HepG2 (cell line): ENCODE results near the gene IFNL2.

Experiments used
- FOXK2 ChIP-seq: fragments of 450-650 bp; IDR thresholded peaks from 2 replicates; pipeline ENCODE4 v1.6.1; 2016
- HDAC1 ChIP-seq: sonication (generic); formaldehyde crosslinking; IDR thresholded peaks from 2 replicates; pipeline ENCODE4 v1.5.1; 2020; ENCODE audit warnings: mild to moderate bottlenecking, missing genetic modification reagents
- MAFG ChIP-seq: sonication (generic); formaldehyde crosslinking; IDR thresholded peaks from 2 replicates; pipeline ENCODE4 v1.5.1; 2020; ENCODE audit warnings: mild to moderate bottlenecking, missing genetic modification reagents
- MAZ ChIP-seq, 2 experiments: sonication (generic) in 1 of 2; formaldehyde crosslinking in 1 of 2; IDR thresholded peaks; 2 replicates each; pipeline versions ENCODE4 v1.5.0 to v1.6.1; 2012 to 2020; ENCODE audit warnings: low read depth in 2 of 2, mild to moderate bottlenecking in 2 of 2, borderline replicate concordance in 1 of 2, improper control_type of control experiment in 1 of 2, low read length in 1 of 2, missing genetic modification reagents in 1 of 2, moderate library complexity in 1 of 2
- POLR2A ChIP-seq, 2 experiments: IDR thresholded peaks; 2 replicates each; pipeline ENCODE4 v1.6.1; 2011; ENCODE audit warnings: low read depth in 2 of 2, low read length in 2 of 2, mild to moderate bottlenecking in 1 of 2, moderate library complexity in 1 of 2; ENCODE audit not compliant: insufficient read depth in 1 of 2
- REXO4 ChIP-seq: sonication (generic); formaldehyde crosslinking; IDR thresholded peaks from 2 replicates; pipeline ENCODE4 v1.8.0; 2022; ENCODE audit warnings: missing genetic modification reagents, mild to moderate bottlenecking, borderline replicate concordance
- SP1 ChIP-seq, 2 experiments: fragments of 450-650 bp in 1 of 2; sonication (generic) in 1 of 2; formaldehyde crosslinking in 1 of 2; IDR thresholded peaks; 2 replicates each; pipeline versions ENCODE4 v1.4.0 to v1.6.1; 2016 to 2020; ENCODE audit warnings: missing genetic modification reagents in 1 of 2
- ZNF230 ChIP-seq: sonication (generic); formaldehyde crosslinking; IDR thresholded peaks from 2 replicates; pipeline ENCODE4 v1.4.0; 2020; ENCODE audit warnings: mild to moderate bottlenecking, missing genetic modification reagents
- ZNF24 ChIP-seq: fragments of 450-650 bp; IDR thresholded peaks from 2 replicates; pipeline ENCODE4 v1.6.1; 2017; ENCODE audit warnings: antibody characterized with exemption, mild to moderate bottlenecking
- ZNF550 ChIP-seq: sonication (generic); formaldehyde crosslinking; IDR thresholded peaks from 2 replicates; pipeline ENCODE4 v1.4.0; 2020; ENCODE audit warnings: mild to moderate bottlenecking, missing genetic modification reagents, borderline replicate concordance
- ZNF790 ChIP-seq: sonication (generic); formaldehyde crosslinking; IDR thresholded peaks from 2 replicates; pipeline ENCODE4 v1.8.0; 2022; ENCODE audit warnings: missing genetic modification reagents, mild to moderate bottlenecking, borderline replicate concordance
- TF ChIP-seq, protein P1 (sequence below): sonication (generic); formaldehyde crosslinking; IDR thresholded peaks from 2 replicates; pipeline ENCODE4 v1.5.0; 2020; ENCODE audit warnings: mild to moderate bottlenecking, missing genetic modification reagents, moderate library complexity
- TF ChIP-seq, protein P2 (sequence below): sonication (generic); formaldehyde crosslinking; conservative IDR thresholded peaks from 2 replicates; pipeline ENCODE4 v1.4.0; 2020; ENCODE audit warnings: mild to moderate bottlenecking, missing genetic modification reagents, moderate library complexity

DNA sequence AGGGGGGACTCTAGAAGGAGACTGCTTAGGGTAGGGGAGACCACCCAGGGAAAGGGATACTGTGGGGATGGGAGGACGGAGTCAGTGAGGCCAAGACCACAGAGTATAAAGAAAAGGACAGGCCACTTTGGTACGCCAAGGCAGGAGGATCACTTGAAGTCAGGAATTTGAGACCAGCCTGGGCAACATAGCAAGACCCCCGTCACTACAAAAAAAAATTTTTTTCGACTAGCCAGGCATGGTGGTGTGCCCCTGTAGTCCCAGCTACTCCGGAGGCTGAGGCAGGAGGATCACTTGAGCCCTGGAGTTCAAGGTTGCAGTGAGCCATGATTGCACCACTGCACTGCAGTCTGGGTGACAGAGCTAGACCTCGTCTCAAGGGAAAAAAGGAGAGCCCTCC, 30.0 kb upstream of the IFNL2 start:
- TF ChIP-seq SP1 (IDR thresholded peaks at IDR 0.05) (no peak), SP1 (CRISPR knock-in tag; IDR thresholded peaks at IDR 0.05) (no peak), MAFG (CRISPR knock-in tag) (no peak), ZNF550 (CRISPR knock-in tag) (no peak), MAZ (IDR thresholded peaks at IDR 0.05; ENCODE audit: borderline replicate concordance, low read depth, low read length) (no peak), MAZ (CRISPR knock-in tag; IDR thresholded peaks at IDR 0.05; ENCODE audit: low read depth) (no peak), ZNF230 (CRISPR knock-in tag) (no peak), REXO4 (no peak), FOXK2 (no peak), HDAC1 (CRISPR knock-in tag) (no peak), ZNF24 (no peak), ZNF790 (CRISPR knock-in tag) (no peak), POLR2A (IDR thresholded peaks at IDR 0.05; ENCODE audit: insufficient read depth in 1 of 2, low read depth in 2 of 2, low read length in 2 of 2) (no peak)
- TF ChIP-seq, protein P1, sequence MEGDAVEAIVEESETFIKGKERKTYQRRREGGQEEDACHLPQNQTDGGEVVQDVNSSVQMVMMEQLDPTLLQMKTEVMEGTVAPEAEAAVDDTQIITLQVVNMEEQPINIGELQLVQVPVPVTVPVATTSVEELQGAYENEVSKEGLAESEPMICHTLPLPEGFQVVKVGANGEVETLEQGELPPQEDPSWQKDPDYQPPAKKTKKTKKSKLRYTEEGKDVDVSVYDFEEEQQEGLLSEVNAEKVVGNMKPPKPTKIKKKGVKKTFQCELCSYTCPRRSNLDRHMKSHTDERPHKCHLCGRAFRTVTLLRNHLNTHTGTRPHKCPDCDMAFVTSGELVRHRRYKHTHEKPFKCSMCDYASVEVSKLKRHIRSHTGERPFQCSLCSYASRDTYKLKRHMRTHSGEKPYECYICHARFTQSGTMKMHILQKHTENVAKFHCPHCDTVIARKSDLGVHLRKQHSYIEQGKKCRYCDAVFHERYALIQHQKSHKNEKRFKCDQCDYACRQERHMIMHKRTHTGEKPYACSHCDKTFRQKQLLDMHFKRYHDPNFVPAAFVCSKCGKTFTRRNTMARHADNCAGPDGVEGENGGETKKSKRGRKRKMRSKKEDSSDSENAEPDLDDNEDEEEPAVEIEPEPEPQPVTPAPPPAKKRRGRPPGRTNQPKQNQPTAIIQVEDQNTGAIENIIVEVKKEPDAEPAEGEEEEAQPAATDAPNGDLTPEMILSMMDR (CRISPR knock-in tag): no peak
- TF ChIP-seq, protein P2, sequence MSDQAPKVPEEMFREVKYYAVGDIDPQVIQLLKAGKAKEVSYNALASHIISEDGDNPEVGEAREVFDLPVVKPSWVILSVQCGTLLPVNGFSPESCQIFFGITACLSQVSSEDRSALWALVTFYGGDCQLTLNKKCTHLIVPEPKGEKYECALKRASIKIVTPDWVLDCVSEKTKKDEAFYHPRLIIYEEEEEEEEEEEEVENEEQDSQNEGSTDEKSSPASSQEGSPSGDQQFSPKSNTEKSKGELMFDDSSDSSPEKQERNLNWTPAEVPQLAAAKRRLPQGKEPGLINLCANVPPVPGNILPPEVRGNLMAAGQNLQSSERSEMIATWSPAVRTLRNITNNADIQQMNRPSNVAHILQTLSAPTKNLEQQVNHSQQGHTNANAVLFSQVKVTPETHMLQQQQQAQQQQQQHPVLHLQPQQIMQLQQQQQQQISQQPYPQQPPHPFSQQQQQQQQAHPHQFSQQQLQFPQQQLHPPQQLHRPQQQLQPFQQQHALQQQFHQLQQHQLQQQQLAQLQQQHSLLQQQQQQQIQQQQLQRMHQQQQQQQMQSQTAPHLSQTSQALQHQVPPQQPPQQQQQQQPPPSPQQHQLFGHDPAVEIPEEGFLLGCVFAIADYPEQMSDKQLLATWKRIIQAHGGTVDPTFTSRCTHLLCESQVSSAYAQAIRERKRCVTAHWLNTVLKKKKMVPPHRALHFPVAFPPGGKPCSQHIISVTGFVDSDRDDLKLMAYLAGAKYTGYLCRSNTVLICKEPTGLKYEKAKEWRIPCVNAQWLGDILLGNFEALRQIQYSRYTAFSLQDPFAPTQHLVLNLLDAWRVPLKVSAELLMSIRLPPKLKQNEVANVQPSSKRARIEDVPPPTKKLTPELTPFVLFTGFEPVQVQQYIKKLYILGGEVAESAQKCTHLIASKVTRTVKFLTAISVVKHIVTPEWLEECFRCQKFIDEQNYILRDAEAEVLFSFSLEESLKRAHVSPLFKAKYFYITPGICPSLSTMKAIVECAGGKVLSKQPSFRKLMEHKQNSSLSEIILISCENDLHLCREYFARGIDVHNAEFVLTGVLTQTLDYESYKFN (CRISPR knock-in tag): no peak
